Measurements from ENCODE around the gene NFXL1.

The NFXL1 gene

DNA sequence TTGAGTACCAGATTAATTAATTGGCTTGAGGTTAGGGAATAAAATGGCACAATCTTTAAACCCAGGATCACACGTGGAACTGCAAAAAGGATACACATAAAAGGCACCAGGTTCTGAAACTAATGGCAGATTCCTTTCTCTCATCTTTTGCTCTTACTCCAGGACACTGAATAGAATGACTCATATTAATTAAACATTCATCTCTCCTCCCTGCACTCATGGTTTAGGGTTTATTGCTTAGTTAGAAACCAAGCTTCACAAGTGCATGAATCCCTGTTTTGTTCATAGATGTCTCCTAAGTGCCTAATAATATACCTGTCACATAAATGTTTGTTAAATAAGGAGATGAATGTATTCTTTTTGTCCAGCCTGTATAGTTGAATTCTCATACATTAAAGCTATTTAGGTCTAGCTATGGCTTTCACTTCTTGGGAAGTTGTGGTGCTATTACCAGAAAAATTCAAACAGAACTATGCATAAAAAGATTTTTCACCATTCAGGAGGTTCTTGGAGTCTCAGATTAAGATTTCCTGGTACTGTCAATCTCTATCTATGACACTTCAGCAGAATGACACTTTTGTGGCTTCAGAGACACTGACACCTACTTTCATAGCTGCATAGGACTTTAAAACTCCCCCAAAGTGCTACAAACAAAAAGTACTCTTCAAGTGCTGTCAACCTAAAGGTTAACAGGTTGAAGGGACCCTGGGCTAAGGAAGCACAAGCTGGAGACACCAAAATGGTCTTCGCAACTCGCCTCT lies 83.9 kb downstream of the NFXL1 start:
- DNase-seq = no peak

DNA sequence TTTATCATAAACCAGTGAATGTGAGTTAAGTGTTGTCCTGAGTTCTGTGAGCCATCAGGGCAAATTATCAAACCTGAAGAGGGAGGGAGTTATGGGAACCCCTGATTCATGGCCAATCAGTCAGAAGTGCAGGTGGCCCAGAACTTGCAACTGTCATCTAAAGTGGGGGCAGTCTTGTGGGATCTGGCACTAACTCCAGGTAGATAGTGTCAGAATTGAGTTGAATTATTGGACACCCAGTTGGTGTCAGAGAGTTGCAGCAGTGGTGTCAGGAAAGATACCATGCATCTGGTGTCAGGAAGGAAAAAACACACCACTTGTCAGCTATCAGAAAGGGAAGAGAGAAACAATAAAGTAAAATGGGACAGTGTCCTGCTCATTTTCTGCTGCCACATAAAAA lies 84.9 kb downstream of the NFXL1 start:
- no peak for DNase-seq

DNA sequence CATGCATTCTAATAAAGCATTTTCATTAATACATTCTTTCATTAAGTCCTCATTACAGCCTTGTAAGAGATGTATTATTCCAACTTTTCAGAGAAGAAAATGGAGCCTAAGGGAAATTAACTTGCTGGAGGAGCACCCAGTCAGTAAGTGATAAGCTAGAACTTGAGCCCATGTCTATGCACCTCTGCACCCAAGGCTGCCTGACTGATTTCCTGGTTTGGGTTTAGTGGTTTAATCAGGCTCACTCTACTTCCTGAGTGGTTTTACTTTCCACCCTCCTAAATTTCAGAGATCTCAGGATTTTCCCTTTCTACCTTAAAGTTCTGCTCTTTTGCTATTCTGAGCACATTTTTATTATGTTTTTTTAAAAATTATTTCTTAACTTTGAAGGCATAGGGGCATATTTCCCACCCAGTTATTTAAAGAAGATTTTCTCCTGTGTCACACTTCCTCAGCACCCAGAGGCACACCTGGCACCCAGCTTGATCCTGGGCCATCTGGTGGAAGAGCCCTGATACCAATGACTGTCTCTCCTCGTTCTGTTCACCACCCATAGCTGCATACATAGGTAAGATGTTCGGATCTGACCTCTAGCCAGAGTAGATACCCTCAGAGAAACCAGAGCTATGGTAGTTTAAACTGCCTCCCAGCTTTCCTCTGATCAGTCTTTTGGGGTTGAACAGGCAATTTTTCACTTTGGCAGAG lies 86.9 kb downstream of the NFXL1 start:
- no peak for DNase-seq

DNA sequence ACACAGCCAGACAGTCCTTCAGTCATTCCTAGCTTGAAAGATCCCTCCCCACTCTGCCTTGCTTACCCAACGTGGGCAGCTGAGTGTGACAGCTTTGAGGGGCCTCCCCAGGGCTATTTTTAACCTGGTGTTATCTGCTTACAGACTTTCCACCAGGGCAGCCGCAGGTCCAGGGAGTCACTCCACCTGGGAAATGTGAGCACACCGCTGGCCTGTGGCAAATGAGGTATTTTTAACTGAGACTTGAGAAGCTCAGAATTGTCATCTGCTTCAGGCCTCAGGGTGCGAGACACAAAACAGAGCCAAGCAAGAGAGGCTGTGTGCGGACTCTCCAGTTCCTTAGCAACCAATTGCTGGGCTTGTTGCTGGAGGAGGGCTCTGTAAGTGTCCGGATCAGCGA lies 89.5 kb downstream of the NFXL1 start:
- DNase-seq = peak; percentile 47

DNA sequence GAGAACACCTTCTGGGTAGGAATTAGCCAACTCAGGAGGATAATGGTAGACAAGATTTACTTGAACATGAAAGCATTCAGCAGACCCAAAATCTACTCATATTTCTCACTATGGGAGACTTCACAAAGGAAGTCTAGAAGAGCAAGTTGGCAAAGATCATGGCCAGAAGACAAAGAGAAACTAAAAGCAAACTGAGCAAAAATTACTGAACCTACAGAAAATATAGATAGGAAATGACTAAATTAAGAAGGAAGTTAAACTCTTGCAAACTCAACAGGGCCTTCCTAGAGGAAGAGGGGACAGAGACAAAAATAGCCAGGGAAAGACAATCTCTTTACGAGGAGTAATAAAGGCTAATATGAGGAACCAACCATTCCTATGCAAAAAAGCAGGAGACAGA lies 95.2 kb downstream of the NFXL1 start:
- no peak for DNase-seq

DNA sequence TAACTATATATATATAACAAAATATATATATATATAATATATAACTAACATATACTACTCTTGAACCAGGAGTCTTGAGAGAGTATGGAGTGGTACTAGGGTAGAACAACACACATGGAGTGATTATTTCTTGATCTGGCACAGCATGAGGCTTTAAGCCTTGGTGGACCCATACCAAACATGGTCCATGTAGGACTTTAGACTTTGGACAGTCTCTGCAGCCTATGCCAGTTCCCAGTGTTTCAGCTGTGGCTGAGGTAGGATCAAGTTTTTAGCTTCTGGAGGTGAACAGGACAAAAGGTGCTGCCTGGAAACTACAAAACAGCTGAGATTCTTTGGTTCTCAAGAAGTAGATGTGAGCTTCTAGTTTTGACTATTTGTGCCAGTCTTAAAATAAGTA lies 97.1 kb downstream of the NFXL1 start:
- no peak for DNase-seq

DNA sequence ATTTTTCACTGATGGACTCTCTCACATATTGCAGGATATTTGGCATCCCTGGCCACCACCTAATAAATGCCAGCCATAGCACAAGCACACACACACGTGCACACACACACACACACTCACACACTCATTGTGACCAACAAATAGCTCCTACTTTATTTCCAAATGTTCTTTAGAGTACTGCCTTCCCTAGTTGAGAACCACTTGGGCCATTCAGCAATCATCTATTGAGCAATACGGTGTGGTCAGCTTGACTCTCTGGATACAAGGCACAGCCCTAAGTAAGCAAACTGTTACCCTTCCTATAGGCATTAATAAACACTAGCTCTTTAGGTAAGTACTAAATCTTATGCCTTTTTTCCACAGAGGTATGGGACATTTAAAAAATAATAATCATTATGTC lies 97.6 kb downstream of the NFXL1 start:
- no peak for DNase-seq

DNA sequence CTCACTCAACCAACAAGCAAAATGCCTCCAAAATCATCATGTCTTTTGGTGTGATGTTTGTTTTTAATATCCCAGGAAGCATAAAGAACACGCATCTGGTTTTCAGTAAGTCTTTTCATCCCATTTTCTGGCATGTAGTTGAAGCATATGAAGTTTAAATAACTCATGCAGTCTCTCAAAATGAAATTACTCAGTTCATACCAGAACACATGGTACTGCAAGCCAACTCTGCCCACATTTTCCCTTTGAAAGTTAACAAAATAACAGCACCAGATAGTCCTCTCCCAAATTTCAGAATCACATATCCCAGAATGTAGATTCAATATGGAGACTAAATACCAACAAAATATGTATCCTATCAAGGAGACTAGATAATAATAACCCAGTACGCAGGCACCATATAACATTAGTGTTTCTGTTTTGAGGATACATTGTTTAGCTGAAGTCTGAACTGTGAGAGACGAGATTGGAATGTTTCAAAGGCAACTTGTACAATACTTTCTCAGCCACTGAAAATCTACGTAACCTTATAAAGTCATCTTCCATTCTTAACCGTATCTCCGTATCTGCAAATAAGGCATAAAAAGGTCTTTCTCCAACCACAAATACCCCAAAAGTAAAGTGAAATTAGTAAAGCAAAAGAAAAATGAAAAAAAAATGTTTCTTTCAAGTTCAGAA lies 99.6 kb downstream of the NFXL1 start:
- no peak for DNase-seq

DNA sequence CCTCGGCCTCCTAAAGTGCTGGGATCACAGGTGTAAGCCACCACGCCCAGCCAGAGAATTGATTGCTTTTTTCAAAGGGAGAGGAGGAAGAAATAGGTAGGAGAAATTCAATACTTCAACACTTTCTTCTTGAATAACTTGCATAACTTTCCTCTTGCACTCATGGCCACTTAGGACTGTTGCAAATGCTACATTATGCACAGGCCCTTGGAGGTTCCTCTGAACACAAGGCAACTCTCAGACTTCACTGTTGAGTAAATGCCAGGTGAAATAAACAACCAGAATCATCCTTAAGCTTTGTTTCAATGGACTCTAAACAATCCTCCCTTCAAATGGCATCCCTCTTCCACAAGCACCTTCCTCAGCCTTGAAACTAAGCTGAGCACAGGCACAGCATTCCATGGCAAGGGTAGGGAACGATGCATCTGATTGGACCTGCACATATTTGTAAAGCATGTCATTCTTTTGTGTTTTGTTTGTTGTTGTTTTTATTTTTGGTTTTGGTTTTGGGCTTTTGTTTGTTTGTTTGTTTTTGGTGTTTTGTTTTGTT lies 104.7 kb downstream of the NFXL1 start:
- DNase-seq = no peak

DNA sequence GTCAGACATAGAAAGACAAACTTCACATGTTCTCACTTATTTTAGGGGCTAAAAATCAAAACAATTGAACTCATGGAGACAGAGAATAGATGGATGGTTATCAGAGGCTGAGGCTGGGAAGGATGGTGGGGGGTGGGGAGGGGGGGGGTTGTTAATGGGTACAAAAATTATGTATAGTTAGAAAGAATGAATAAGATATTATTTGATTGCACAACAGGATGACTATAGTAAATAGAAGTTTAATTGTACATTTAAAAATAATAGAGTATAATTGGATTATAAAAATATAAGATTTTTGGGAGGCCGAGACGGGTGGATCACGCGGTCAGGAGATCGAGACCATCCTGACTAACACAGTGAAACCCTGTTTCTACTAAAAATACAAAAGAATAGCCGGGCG lies 109.8 kb downstream of the NFXL1 start:
- DNase-seq = no peak

DNA sequence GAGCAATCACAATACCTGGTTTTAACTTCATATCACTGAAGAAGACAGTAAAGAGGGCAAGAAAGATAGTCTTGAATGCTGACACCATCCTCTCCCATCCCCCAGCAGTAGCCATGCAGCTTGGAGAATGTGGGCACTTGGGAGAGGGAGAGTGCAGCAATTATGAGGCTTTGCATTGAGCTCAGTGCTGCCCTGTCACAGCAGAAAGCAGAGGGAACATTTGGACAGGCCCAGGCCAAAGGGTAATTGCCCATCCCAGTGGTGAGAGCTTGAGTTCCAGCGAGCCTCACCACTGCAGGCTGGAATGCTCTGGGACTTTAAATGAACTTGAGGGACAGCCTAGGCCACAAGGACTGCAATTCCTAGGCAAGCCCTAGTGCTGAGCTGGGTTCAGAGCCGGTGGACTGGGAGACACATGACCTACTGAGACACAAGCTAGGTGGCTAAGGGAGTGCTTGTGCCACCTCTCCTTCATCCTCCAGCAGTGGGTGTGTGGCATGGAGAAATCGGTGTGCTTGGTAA lies 112.8 kb downstream of the NFXL1 start:
- DNase-seq = no peak

DNA sequence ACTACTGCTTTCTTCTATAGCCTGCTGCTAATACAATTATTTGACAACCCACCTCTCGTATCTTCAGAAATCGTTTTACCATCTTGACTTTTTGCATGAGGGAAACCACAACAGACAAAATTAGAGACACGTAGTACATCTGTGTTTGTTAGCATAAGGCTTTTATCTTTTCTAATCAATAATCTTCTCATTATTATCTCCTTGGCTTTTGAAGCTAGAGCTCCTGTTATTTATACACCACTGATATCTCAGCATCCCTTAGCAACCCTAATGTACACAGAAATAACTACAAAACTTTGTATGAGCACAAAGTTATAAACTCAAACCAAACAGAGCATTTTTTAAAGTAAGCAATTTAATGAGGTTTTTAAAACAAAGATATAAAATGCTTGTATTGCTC lies 116.2 kb downstream of the NFXL1 start:
- DNase-seq = no peak

Data from NCI-H1092 (cell line).